NCI-H146 treated with DMSO at 0.1 percent for 48 hours (cell line): ENCODE measurements around the gene NLRX1.
"Not testable (repeated sequence)": the region's sequence is repeated elsewhere in the genome, so short reads cannot be mapped to it uniquely, and the experiment has no call there.

Source experiments
- DNase-seq: peaks from one replicate; lab custom pipeline; 2025; ENCODE audit not compliant: unreplicated experiment; lab: John Stamatoyannopoulos, UW

NLRX1 gene, protein sequence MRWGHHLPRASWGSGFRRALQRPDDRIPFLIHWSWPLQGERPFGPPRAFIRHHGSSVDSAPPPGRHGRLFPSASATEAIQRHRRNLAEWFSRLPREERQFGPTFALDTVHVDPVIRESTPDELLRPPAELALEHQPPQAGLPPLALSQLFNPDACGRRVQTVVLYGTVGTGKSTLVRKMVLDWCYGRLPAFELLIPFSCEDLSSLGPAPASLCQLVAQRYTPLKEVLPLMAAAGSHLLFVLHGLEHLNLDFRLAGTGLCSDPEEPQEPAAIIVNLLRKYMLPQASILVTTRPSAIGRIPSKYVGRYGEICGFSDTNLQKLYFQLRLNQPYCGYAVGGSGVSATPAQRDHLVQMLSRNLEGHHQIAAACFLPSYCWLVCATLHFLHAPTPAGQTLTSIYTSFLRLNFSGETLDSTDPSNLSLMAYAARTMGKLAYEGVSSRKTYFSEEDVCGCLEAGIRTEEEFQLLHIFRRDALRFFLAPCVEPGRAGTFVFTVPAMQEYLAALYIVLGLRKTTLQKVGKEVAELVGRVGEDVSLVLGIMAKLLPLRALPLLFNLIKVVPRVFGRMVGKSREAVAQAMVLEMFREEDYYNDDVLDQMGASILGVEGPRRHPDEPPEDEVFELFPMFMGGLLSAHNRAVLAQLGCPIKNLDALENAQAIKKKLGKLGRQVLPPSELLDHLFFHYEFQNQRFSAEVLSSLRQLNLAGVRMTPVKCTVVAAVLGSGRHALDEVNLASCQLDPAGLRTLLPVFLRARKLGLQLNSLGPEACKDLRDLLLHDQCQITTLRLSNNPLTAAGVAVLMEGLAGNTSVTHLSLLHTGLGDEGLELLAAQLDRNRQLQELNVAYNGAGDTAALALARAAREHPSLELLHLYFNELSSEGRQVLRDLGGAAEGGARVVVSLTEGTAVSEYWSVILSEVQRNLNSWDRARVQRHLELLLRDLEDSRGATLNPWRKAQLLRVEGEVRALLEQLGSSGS

DNA sequence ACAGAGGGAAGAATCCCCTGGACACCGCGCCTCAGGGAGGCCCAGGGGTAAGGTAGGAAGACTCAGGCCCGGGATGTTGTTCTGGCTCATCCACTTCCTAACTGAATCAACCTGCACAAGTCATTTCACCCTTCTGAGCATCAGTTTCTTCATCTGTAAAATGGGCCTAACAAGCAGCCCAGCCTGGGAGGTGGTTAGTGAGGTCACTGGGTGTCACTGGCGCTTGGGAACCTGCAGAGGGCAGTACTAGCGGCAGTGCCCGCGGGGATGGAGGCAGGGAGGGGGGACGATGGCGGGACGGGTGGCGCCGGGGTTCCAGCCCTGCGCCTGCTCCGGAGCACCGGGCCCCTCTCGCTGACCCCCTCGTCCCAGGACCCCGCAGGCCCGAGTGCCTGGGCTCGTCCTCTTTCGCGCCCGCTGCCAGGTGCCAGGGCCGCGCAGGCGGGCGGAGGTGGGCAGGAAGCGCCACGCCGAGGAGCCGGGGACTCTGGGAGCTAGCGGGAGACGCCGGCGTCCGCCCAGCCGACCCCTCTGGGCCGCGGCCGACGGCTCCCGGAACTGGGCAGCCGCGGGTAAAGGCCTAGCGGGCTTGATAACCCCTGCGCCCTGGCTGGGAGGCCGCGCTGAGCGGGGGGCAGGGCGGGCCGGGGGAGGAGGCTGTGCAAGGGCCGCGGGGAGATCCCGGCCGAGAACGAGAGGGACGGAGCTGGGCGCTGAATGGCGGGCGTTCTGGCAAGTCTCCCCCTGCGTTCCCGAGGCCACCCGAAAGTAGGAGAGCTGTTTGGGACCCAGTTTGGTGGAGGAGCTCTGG, at the start of gene NLRX1:
NLRX1 (plus strand) TSS at position 255 of the 811 bp plus-strand sequence. CDS start 2,679 bp downstream, outside the sequence.
- peak; percentile 65 for DNase-seq

- DNase-seq = no peak
Measured at GRCh38 chr11:119118946-119119345, 49.6 kb upstream of the NLRX1 start.

- DNase-seq = peak; percentile 80
Measured at GRCh38 chr11:119120639-119121007, 47.9 kb upstream of the NLRX1 start.

GRCh38 chr11:119121008-119121810, 47.3 kb upstream of the NLRX1 start, which contains the start of gene HINFP:
HINFP (plus strand) TSS chr11:119121580; CDS start chr11:119126945, 5,365 bp downstream.
- DNase-seq = peak; percentile 98

DNA sequence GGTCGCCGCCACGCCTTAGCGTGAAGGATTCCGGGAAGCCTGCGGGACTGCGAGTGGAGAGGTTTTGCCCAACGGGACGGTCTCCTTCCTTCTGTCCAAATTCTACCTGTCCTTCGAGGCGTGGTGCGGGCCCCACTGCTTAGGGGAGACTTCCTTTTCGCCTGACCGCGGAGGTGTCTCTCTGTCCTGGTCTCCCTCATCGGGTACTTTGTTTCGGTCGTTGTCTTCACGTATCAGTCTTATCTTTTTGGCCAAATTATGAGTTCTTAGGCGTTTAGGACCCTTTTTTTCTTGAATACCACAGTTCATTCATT, 46.8 kb upstream of the NLRX1 start:
- no peak for DNase-seq

- DNase-seq = no peak
Measured at GRCh38 chr11:119125821-119126220, 42.7 kb upstream of the NLRX1 start.

DNA sequence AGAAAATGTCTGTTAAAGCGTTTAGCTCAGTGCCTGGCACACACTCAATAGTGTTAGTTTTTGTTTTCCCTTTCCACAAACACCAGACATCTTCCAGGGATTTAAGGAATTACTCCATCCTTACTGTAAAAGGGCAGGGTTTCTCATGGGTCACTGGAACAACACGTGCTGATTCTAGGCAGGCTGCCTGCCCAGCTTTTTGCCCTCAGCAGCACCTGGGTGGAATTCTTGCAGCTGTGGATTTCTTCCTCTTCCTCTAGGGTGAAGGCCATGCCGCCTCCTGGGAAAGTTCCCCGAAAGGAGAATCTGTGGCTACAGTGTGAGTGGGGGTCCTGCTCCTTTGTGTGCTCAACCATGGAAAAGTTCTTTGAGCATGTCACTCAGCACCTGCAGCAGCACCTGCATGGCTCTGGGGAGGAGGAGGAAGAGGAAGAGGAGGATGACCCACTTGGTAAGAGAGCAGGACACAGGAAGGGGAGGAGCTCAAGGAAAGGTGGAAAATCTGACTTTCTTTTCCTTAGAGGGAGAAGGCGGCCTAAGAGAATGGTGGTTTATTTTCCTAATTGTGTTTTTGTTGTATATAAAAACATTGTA, 41.8 kb upstream of the NLRX1 start:
- no peak for DNase-seq

- DNase-seq = no peak
Measured at GRCh38 chr11:119130662-119131061, 37.9 kb upstream of the NLRX1 start.

DNA sequence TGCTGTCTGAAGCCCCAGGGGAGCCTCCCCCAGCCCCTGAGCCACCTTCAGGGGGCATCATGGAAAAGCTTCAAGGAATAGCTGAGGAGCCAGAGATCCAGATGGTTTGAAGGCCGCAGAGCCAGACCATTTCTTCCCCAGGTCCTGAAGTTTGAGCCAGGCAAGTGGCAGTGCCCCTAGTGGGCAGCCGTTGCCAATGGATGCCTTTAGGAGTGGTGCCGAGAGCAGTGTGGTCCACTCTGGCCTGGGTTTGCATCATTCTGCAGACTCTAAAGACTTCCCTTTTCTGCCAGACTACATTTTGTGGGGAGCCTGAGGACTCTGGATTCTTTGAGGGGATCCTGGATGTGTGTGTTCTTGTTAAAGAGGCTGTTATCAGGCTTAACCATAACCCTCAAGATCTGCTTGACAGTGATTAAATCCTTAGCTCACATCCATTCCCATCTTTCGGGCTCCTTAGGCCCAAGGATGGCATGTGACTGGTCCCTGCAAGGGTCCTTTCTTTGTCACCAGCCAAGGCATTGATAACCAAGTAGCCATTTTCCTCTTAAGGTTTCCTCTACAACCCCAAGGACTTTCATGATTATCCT, 34.0 kb upstream of the NLRX1 start:
- no peak for DNase-seq

DNA sequence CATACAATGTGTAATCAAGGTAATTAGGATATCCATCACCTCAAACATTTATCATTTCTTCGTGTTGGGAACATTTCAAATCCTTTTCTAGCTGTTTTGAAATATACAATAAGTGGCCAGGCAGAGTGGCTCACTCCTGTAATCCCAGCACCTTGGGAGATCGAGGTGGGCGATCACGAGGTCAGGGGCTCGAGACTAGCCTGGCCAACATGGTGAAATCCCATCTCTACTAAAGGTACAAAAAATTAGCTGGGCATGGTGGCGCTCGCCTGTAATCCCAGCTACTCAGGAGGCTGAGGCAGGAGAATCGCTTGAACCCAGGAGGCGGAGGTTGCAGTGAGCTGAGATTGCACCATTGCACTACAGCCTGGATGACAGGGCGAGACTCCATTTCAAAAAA, 29.2 kb upstream of the NLRX1 start:
- not testable (repeated sequence) for DNase-seq

GRCh38 chr11:119144825-119145486, 23.6 kb upstream of the NLRX1 start:
- peak; percentile 85 for DNase-seq

- no peak for DNase-seq
Measured at GRCh38 chr11:119145551-119145950, 23.0 kb upstream of the NLRX1 start.

DNA sequence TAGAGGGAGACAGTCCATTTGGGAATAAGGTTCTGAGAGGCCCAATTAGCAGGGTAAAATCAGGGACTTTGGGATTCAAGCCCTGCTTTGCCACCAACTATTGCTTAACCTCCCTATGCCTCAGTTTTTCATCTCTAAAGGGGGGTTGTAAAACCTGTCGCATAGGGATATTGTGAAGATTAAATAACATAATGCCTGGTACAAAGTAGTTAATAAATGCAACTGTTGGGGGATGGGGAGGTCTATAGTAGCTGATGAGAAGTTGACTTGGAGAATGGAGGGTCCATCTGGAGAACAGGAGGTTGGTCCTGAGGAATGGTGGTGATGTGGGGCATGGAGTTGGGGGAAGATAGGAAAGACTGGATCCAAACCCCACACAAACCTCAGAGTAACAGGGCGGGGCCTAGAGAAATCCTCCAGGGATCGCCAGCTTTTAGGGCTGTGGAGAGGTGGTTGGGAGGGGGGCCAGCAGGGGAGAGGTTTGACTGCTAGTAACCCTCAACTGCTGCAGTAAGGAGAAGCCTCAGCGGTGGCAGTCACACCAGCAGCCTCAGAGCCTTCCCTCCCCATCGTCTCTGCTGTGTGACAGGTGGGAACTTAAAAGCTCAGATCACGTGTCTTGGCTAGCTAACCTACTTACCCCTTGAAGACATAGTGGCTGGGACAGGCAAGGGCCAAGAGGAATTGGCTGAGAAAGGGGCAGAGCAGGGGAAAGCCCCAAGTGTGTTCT, 20.8 kb upstream of the NLRX1 start:
- DNase-seq = no peak

DNA sequence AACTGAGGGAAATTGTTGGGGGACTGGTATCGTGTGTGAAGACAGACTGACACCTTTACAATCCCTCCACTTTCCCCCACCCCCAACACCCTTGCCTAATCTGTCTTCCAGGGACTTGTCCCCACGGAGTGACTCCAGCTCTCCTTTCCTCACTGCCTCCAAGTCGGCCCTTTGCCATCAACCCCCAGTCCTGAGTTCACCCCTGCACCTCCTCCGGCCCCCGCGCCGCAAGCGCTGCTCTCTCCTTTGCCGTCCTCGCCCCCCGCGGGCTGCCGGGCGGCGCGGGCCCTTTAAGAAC, 19.9 kb upstream of the NLRX1 start:
- no peak for DNase-seq

DNA sequence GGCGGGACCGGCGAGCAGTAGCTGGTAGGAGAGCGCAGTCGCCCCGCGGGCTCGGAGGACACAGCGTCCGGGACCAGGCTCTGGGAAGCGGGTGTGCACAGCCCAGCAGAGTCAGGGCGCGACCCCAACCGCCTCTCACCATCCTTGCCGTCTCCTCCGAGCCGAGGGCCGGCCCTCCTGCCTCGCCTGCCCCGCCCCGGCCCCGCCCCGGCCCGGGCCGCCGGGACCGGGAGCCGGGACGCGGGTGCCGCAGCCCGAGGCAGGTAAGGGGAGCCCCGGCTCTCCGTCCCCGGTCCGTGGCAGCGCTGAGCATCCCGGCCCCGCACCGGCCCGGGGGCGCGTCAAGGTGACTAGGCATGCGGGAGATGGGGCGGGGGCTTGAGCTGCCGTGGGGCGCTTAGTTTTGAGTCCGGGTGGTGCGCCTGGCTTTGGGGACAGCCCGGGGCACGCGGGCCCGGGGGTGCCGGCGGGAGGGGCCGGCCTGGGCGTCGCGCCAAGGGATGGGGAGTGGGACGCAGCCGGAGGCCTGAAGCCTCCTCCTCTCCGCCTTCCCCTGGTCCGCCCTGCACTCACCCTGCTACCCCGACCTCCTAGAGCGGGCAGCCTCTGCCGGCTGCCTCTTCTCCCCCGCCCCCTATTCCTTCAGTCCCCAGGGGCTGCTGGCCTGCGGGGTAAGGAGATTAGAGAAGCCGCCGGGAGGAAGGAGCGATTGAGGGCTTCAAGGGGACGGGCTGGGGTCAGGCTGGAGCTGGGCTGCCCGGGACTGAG, 19.3 kb upstream of the NLRX1 start, which contains the start of gene ABCG4:
ABCG4 (plus strand) TSS at position 35 of the 768 bp plus-strand sequence. CDS start 914 bp downstream, outside the sequence.
- peak; percentile 18 for DNase-seq

GRCh38 chr11:119149786-119150275, 18.7 kb upstream of the NLRX1 start:
- no peak for DNase-seq

GRCh38 chr11:119152043-119152442, 16.5 kb upstream of the NLRX1 start:
- no peak for DNase-seq
